GM08714 (cell line): ENCODE results near the gene DCUN1D3.

Experiments
- H3K4me3 ChIP-seq: fragments of 200-500 bp; sonication (Bioruptor generic); 2 replicates; pipeline ENCODE4 v1.5.1; 2014; ENCODE audit warnings: mild to moderate bottlenecking, low read length, inconsistent platforms
- ZNF274 ChIP-seq: IDR thresholded peaks from 2 replicates; pipeline ENCODE4 v1.6.1; 2012; ENCODE audit warnings: mild to moderate bottlenecking, low read depth, low read length

DCUN1D3 gene

DNA sequence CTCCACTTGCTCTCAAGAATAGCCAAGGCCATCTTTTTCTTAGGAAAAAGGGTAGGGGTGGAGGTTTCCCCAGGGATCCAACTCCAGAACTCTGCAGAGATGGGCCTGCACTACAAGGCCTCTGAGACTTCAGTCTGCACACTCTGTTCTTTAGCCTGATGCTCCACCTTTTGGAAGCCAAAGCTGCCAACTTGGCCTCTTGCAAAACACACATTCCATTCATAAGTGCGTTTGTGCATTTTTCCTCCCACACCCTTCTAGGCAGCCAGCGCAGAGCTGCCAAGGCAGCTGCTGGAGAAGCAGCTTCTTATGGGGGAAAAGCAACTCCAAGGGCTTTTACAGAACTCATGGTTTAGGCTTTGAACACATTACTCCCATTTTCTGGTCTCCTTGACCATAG is 48.6 kb downstream of the DCUN1D3 start:
- no peak for TF ChIP-seq ZNF274
- no peak overlapping the region for H3K4me3 ChIP-seq

DNA sequence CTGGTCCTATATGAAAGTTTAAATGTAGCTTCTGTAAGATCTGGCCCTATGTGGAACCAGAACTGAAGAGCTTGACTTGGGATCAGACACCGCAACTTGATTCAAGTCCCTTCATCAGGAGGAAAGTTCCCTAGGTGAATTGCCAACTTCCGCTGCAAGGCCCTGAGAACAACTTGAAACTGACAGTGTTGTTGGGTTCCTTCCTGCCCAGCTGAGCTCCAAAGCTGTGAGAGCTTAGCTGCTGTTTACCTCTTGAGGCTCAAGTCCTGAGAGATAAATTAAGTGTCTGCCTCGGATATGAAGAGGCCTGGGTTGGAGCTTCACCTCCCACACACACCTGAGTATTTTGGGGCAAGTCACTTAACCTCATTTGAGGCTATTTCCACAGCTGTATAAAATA is 49.2 kb downstream of the DCUN1D3 start:
- TF ChIP-seq ZNF274, result no peak
- H3K4me3 ChIP-seq, result no peak overlapping the region

DNA sequence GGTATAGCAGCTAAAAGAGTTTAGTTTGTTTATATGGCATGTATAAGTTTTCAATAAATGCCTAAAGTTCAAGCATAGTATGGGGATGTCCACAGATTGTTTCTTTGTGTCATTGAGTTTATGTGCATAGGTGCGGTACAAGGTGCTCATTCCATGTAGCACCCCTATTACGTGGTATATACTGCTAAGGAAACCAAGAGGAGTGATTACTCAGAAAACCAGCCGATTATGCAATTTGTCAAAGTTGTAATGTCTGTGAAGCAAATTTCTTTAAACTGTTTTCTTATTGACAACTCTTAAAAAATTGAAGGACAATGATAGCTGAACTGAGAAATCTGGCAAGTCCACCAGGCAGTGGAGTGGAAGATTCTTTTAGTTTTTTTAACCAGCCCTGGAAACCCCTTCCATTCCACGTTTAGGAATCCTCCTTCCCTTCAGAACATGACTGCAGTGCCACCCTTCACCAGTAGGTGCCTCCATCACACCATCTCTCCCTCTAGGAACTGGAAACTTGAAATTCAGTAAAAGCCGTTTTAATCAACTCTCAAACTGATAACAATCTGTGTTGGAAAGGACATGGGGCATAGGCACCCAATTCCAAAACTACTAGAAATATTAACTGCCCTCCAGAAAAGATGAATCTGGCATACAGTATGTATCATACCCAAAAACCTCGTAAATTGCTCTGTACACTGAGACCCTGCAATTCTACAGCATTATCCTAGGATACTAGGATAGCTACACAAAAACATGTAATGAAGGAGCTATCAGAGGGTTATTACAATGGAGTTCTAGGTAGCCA is 50.4 kb downstream of the DCUN1D3 start:
- no peak overlapping the region for H3K4me3 ChIP-seq
- TF ChIP-seq ZNF274, result no peak

DNA sequence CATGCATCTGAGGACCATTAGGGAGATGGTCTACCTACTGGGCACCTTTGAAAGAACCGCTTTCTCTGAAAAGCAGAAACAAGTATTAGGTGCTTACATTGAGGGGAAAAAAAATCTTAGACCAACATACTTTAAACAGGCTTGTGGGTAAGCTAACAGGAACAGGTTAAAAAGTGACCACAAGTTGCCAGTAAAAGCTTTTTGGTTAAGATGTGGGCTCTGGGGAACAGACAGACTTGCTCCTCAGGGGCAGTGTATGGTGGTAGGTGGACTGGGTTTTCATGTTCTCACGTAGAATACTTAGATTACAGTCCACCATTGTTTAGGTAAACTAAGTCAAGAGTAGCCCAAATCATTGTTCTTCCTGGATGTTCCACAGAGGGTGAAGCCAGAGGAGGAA is 52.6 kb downstream of the DCUN1D3 start:
- no peak overlapping the region for H3K4me3 ChIP-seq
- TF ChIP-seq ZNF274, result no peak

DNA sequence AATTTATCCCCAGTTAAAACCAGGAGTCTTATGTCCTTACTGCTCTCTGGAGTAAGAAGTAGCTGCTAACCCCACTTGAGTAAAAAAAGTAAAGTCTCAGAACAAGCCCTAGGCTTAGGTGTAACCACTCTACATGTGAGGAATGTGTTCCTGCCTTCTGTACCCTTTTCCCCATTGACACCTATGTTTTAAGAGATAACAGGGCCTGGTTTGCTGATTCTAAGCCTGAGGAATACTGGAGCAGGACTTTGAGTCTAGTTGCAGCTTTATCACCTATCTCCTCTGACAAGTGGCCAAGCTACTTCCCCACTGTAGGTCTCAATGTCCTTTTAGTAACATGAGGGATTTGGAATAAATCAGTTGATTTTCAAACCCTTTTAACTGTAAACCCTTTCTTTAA is 53.6 kb downstream of the DCUN1D3 start:
- no peak for TF ChIP-seq ZNF274
- H3K4me3 ChIP-seq, result no peak overlapping the region

DNA sequence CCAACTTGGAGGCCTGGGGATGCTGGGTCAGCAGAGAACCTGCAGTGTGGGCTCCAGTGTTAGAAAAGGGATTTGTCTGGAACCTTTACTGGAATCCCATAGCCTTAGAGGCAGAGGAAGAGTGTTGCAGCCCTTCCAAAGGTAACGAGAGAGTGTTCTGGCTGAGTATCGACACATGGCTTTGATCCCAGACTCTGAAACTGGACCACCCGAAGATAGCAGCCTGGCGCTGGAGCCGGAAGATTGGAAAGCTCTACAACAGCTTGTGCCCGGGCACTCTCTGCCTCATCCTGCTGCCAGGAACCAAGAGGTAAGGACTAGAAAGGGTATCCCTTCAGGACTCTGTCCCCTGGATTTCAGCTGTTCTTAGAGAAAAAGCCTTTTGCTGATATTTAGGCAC is 54.1 kb downstream of the DCUN1D3 start:
- no peak for TF ChIP-seq ZNF274
- no peak overlapping the region for H3K4me3 ChIP-seq

DNA sequence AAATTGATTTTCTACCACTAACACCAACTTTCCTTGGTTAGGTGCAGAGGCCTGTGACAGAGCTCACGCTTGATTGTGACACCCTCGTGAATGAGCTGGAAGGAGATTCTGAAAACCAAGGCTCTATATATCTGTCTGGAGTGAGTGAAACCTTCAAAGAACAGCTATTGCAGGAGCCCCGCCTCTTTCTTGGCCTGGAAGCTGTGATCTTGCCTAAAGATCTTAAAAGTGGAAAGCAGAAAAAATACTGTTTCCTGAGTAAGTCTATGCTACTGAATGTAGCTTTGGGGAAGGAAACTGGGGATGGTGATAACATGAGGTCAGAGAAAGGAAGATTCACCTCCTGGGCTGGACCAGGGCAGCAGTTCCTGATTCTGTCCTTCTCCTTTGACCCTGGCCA is 55.6 kb downstream of the DCUN1D3 start:
- no peak for TF ChIP-seq ZNF274
- no peak overlapping the region for H3K4me3 ChIP-seq

DNA sequence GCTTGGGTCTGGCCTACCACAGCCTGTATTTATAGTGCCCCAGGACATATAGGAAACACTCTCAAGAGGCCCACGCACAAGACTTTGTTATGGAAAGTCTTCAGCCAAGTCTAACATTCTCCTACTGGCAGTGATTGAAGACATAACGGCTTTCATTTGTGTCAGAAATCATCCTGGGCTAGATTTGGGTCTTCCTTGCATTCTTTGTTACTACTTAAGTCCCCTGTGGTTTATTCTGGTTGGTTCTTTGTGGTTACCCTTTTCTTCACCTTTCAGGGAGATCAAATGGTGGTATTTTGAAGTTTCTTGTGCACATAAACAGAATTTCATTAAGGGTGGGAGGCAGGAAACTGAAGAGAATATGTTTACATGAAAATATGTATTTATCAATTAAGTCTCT is 56.1 kb downstream of the DCUN1D3 start:
- no peak overlapping the region for H3K4me3 ChIP-seq
- TF ChIP-seq ZNF274, result no peak

DNA sequence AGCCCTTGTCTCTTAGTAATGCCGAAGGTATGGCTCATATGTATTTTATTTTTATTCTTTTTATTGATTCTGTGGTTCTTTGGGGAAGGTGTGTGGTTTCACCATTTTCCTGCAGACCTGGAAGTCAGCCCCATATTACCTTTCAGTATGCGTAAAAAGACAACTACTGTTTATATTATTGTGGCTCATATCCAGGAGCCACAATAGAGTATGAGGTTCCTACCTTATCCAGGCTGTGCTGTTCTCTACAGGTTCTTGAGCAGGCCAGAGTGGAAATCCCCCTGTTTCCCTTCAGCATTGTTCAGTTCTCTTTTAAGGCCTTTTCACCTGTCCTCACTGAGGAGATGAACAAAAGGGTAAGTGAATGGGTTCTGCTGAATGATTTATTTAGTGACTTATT is 60.7 kb downstream of the DCUN1D3 start:
- no peak overlapping the region for H3K4me3 ChIP-seq
- no peak for TF ChIP-seq ZNF274

DNA sequence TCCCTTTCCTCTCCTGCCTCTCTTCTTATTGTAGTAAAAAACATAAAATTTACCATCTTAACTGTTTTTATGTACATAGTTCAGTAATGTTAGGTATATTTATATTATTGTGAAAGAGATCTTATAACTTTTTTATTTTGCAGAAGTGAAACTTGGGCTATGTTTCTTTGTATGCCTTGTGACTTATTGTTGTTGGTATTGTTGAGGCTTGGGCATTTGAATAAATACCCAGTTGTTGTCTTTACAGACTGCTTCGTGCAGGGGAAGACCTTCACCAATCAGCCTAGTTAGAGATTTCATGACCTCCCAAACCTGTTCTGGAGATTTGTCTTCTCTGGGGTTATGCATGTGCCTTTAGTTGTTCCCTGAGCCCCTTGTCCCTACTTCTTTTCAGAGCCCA is 61.9 kb downstream of the DCUN1D3 start:
- TF ChIP-seq ZNF274, result no peak
- H3K4me3 ChIP-seq, result no peak overlapping the region

DNA sequence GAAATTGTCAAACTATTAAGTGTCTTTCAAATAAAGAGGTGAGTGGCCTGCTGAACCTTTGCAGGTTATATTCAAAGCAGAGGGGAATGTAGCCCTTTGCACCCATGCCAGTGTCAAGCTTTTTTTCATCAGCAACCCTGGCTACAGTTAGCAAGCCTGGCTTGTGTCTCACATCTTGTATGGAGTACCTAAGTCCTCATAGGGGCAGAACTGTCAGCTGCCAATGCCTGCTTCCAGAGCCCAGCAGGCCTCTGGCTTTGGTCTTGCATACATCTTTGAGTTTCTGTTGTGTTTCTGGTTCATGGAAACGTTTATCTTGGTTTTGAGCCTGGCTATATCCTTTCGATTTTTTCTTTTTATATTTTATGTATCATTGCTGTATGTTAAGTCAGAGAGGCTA is 67.1 kb downstream of the DCUN1D3 start:
- H3K4me3 ChIP-seq, result no peak overlapping the region
- no peak for TF ChIP-seq ZNF274

DNA sequence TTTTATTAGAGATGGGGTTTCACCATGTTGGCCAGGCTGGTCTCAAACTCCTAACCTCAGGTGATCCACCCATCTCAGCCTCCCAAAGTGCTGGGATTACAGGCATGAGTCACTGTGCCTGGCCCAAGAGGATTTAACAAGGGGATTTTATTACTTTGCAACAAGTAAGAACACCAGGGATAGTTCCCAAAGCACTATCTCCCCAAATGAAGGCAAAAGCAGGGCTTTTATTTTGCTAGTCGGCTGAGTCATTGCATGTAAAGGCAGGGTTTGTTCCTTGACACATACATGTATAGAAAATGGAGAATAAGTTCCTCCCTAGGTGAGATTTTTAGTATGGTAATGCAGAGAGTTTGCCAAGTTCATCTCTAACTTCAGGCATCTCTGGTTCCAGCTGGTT is 69.8 kb downstream of the DCUN1D3 start:
- TF ChIP-seq ZNF274, result no peak
- no peak overlapping the region for H3K4me3 ChIP-seq

DNA sequence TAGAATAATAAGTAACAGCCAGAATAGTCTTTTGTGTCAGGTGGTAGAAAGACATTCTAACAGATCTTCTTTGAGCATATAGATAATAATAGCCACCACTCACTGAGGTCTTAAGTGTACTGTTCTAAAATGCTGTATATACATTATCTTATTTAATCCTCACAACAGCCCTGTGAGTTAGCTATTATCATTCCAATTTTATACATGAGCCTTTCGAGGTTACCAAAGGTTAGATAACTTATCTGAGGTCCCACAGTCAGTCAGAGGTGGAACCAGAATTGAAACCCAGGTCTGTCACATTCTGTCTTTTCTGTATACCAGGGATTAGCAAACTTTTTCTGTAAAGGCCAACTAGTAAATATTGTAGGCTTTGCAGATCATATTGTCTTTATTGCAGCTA is 70.6 kb downstream of the DCUN1D3 start:
- no peak for TF ChIP-seq ZNF274
- H3K4me3 ChIP-seq, result no peak overlapping the region

DNA sequence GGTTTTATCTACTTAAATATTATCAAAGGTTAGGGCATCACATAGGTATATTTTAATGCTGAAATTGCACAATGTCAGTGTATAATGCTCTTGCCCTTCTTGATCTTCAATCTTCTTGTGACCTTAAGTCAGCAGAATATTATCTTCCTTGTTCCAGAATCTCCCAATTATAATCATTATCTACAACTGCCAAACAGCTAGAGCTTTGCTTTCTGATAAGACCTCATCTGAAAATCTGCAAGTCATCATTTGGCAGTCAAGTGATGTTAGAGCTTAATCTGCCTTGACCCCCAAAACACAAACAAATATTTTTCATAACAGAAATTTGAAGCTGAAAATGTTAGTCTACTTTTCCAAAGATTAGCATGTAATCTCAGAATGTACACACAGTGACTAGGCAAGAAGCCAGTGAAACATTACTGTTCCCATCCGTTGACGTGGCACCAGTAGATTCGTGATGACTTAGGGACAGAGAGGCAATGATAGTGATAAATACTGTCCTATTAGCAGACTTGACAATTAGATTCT is 74.1 kb downstream of the DCUN1D3 start:
- no peak for TF ChIP-seq ZNF274
- H3K4me3 ChIP-seq, result no peak overlapping the region

DNA sequence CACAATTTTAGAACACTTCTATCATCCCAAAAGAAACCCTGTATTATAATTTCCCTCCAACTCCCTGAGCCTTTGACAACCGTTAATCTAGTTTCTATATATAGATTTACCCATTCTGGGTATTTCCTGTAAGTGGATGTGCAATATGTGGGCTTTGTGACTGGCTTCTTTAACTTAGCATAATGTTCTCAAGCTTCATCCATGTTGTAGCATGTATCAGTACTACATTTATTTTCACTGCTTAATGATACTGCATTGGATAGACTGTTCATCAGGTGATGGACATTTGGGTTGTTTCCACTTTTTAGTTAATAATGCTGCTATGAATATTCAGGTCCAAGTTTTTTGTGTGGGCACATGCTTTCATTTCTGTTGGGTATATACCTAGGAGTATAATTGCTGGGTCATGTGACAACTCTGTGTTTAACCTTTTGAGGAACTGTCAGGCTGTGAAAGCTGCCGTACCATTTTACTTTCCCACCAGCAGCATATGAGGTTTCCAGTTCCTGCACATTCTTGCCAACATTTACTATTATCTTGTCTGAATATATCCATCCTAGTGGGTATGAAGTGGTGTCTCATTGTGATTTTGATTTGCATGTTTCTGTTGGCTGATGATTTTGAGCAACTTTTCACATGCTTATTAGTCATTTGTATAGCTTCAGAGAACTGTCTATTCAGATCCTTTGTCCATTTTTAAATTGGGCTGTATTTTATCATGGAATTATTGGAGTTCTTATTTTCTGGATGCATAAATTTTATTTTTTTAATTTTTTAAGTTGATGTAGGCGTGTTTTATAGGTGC is 77.4 kb downstream of the DCUN1D3 start:
- H3K4me3 ChIP-seq, result no peak overlapping the region
- no peak for TF ChIP-seq ZNF274
